Measurements from ENCODE around the gene ZNF107.

ZNF107 gene

DNA sequence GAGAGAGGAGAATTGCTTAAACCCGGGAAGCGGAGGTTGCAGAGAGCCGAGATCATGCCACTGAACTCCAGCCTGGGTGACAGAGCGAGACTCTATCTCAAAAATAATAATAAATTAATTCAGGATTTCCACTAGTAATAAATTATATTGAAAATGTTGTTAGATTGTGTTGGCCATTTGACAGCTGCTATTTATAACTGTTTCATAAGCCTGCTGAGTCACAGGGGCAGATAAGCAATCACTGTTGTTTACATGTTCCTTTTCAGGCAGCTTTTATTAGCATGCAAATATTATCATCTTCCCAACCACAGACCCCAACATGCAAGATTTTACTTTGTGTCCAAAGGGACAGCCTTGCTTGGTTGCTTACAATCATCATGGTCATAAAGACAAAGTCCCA lies 78.7 kb downstream of the ZNF107 start:
- H3F3A ChIP-seq (ENCODE audit: insufficient read depth, low read length): no peaks in the 10 kb centered on the region
- H2AFZ ChIP-seq (ENCODE audit: low read length): no peak overlapping the region
- H3K4me2 ChIP-seq (ENCODE audit: low read length): no peak overlapping the region
- no peak overlapping the region for H3K4me3 ChIP-seq (ENCODE audit: low read depth, low read length, poor library complexity, severe bottlenecking)
- H3K27ac ChIP-seq (ENCODE audit: low read depth, low read length, poor library complexity, severe bottlenecking): no peak overlapping the region
- H4K20me1 ChIP-seq (ENCODE audit: insufficient read depth, low read length): no peaks in the 10 kb centered on the region
- peaks cover 4% of the 10 kb centered on the region; the same call in 1 of the 2 replicates for H3K9me3 ChIP-seq (ENCODE audit: low read length)
- no peaks in the 10 kb centered on the region for H3K36me3 ChIP-seq (ENCODE audit: insufficient read depth, low read length)
- TF ChIP-seq, protein P1, sequence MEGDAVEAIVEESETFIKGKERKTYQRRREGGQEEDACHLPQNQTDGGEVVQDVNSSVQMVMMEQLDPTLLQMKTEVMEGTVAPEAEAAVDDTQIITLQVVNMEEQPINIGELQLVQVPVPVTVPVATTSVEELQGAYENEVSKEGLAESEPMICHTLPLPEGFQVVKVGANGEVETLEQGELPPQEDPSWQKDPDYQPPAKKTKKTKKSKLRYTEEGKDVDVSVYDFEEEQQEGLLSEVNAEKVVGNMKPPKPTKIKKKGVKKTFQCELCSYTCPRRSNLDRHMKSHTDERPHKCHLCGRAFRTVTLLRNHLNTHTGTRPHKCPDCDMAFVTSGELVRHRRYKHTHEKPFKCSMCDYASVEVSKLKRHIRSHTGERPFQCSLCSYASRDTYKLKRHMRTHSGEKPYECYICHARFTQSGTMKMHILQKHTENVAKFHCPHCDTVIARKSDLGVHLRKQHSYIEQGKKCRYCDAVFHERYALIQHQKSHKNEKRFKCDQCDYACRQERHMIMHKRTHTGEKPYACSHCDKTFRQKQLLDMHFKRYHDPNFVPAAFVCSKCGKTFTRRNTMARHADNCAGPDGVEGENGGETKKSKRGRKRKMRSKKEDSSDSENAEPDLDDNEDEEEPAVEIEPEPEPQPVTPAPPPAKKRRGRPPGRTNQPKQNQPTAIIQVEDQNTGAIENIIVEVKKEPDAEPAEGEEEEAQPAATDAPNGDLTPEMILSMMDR (IDR thresholded peaks at IDR 0.05; ENCODE audit: low read length): no peak
- no peak for TF ChIP-seq EZH2 (IDR thresholded peaks at IDR 0.05; ENCODE audit: borderline replicate concordance, low read length)
- no peaks in the 10 kb centered on the region for H3K4me1 ChIP-seq (ENCODE audit: insufficient read depth, low read length, severe bottlenecking)
- no peaks in the 10 kb centered on the region for H3K79me2 ChIP-seq (ENCODE audit: insufficient read depth, low read length)
- H3K9me2 ChIP-seq (ENCODE audit: low read depth, low read length): no peaks in the 10 kb centered on the region
- H3K27me3 ChIP-seq (ENCODE audit: insufficient read depth, low read length): no peaks in the 10 kb centered on the region
- no peak overlapping the region for H3K9ac ChIP-seq (ENCODE audit: low read length)

- H3K9me3 ChIP-seq (ENCODE audit: low read length): peaks cover 4% of the 10 kb centered on the region; the same call in 1 of the 2 replicates
- no peaks in the 10 kb centered on the region for H3K27me3 ChIP-seq (ENCODE audit: insufficient read depth, low read length)
- no peaks in the 10 kb centered on the region for H3K36me3 ChIP-seq (ENCODE audit: insufficient read depth, low read length)
- H3K4me3 ChIP-seq (ENCODE audit: low read depth, low read length, poor library complexity, severe bottlenecking): no peak overlapping the region
- no peak overlapping the region for H3K27ac ChIP-seq (ENCODE audit: low read depth, low read length, poor library complexity, severe bottlenecking)
- H4K20me1 ChIP-seq (ENCODE audit: insufficient read depth, low read length): no peaks in the 10 kb centered on the region
- no peak overlapping the region for H3K9ac ChIP-seq (ENCODE audit: low read length)
- H2AFZ ChIP-seq (ENCODE audit: low read length): no peak overlapping the region
- H3F3A ChIP-seq (ENCODE audit: insufficient read depth, low read length): no peaks in the 10 kb centered on the region
- no peaks in the 10 kb centered on the region for H3K4me1 ChIP-seq (ENCODE audit: insufficient read depth, low read length, severe bottlenecking)
- H3K4me2 ChIP-seq (ENCODE audit: low read length): no peak overlapping the region
- no peaks in the 10 kb centered on the region for H3K79me2 ChIP-seq (ENCODE audit: insufficient read depth, low read length)
- no peaks in the 10 kb centered on the region for H3K9me2 ChIP-seq (ENCODE audit: low read depth, low read length)
- TF ChIP-seq, protein P1 (IDR thresholded peaks at IDR 0.05; ENCODE audit: low read length): no peak
- TF ChIP-seq EZH2 (IDR thresholded peaks at IDR 0.05; ENCODE audit: borderline replicate concordance, low read length): no peak
Measured at GRCh38 chr7:64747802-64748201, 81.9 kb downstream of the ZNF107 start.

GRCh38 chr7:64753032-64753431 lies 87.1 kb downstream of the ZNF107 start:
- TF ChIP-seq, protein P1 (IDR thresholded peaks at IDR 0.05; ENCODE audit: low read length): no peak
- TF ChIP-seq EZH2 (IDR thresholded peaks at IDR 0.05; ENCODE audit: borderline replicate concordance, low read length): no peak
- no peaks in the 10 kb centered on the region for H4K20me1 ChIP-seq (ENCODE audit: insufficient read depth, low read length)
- H3K79me2 ChIP-seq (ENCODE audit: insufficient read depth, low read length): no peaks in the 10 kb centered on the region
- H3K9me2 ChIP-seq (ENCODE audit: low read depth, low read length): no peaks in the 10 kb centered on the region
- no peak overlapping the region for H3K4me2 ChIP-seq (ENCODE audit: low read length)
- H3K27ac ChIP-seq (ENCODE audit: low read depth, low read length, poor library complexity, severe bottlenecking): no peak overlapping the region
- H3K9ac ChIP-seq (ENCODE audit: low read length): no peak overlapping the region
- H3K9me3 ChIP-seq (ENCODE audit: low read length): no peaks in the 10 kb centered on the region; the same call in 1 of the 2 replicates
- no peak overlapping the region for H3K4me3 ChIP-seq (ENCODE audit: low read depth, low read length, poor library complexity, severe bottlenecking)
- H3F3A ChIP-seq (ENCODE audit: insufficient read depth, low read length): no peaks in the 10 kb centered on the region
- H3K36me3 ChIP-seq (ENCODE audit: insufficient read depth, low read length): no peaks in the 10 kb centered on the region
- H3K27me3 ChIP-seq (ENCODE audit: insufficient read depth, low read length): no peaks in the 10 kb centered on the region
- H3K4me1 ChIP-seq (ENCODE audit: insufficient read depth, low read length, severe bottlenecking): no peaks in the 10 kb centered on the region
- no peak overlapping the region for H2AFZ ChIP-seq (ENCODE audit: low read length)
